Fibroblast of skin of abdomen (primary cell): ENCODE measurements around the gene CHKA.

Source experiments
- DNase-seq: peaks from one replicate; pipeline ENCODE4 v3.0.0-alpha.2; 2013

Gene CHKA

DNA sequence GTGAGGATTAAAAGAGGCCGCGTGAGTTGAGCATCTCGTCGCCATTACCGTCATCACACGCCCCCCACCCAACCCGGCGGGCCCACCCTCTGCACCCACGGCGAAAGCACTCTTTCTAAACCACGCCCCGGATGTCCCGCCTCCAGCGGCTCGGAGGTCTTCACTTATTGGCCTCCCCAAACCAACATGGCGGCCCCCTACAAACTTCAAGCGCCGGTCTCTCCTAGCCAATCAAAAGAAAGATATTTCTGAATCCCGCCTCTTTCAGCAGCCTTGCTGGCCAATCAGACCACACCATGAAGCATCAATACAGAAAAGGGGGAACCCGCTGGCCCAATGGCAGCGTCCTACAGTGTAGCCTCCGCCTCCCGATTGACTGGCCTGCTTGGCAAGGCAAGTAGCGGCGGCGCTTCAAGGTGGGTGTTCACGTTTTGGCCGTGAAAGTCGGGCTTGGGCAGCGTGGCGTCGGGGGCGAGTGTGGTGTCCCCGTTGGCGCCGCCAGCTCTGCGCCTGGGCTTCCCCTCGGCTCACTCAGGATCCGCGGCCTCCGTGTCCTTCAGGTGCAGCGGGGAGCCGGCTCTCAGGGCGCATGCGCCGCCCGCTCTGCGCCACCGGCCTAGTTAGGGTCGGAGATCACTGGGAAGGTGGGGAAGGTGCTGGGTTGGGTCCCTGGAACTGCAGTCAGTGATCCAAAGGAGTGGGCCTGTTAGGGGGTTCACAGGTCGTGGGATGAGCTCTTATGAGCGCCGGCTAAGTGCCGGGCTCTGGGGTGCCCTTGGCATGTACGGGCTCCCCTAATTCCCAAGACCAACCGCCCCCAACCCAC lies 90.7 kb downstream of the CHKA start, which contains the start of gene NDUFS8:
Gene NDUFS8, plus strand, starts transcription at position 364 of the 826 bp plus-strand sequence. CDS start 1,471 bp downstream, outside the sequence.
- peak; percentile 99 for DNase-seq

DNA sequence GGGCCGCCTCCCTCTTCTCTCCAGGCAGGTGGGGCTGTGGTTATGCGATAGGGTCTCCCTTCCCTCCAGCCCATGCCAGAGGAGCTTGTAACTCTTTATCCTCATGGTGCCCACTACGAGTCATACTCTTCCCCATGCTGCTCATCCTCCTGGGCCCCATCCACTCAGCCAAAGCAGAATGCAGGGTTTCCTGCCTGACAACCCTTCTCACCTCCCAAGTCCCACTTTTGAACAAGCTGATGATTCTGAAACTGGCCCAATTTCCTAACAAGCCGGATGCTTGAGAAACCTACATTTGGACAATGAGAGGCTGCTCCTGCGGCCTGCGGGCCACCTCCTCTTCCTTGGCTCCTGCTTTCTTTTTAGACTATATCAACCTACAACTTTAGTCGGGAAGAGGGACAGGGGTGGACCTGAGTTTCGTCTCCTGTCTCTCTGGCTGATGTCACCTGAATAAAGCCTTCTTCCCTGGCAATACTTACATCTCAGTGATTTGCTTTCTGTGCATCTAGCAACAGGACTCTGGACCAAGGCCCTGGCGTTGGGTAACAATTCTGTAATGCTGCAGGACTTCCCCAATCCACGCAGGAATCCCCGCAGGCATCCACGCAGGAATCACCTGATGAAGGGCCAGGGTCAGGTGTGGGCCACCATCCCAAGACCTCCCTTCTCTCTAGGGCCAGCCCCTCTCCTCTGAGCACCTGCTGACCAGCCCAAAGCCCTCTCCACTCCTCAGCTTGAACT lies 92.2 kb downstream of the CHKA start:
- DNase-seq = peak; percentile 46

DNA sequence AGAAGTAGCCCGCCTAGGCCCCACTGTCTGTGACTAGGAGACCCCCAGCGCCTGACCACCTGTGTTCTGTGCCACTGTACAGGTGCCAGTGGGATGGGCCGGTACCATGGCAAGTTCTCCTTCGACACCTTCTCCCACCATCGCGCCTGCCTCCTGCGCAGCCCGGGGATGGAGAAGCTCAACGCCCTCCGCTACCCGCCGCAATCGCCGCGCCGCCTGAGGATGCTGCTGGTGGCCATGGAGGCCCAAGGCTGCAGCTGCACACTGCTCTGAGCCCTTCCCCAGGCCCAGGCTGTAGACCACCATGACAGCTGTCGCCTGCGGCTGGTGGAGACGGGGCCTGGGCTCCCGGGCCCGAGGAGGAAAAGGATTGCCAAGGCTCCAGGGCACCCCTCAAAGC lies 93.5 kb downstream of the CHKA start:
- no peak for DNase-seq

DNA sequence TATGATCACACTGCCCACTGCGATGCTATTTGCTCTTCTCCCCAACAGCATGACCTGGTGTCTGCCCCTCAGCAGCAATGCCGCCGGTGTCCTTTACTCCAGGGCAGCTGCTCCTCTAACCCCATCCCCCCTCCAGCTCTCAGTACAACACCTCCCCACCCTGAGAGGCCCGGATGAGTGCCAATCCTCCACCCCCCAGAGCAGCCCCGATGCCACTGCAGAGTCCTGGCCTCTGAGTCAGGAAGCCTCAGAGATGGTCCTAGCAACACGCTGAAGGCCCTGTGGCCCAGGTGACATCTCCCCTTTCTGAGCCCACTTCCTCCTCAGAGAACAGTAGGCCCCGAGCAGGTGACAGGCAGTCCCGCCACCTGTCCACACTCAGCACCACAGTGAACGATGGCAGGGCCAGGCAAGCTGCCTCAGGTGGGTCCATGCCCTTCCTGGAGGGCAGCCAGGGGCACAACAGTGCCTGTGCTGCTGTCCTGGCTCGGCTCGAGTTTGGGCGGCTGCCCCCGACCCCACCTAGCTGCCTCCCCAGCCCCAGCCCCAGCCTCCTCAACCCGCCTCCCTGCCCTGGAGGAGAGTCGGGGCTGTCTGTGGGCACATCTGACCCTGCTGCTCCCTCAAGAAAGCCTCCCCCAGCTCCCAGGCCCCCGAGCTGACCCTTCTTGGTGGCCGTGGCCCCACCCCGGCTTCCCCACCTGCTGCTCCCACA lies 94.6 kb downstream of the CHKA start:
- no peak for DNase-seq

DNA sequence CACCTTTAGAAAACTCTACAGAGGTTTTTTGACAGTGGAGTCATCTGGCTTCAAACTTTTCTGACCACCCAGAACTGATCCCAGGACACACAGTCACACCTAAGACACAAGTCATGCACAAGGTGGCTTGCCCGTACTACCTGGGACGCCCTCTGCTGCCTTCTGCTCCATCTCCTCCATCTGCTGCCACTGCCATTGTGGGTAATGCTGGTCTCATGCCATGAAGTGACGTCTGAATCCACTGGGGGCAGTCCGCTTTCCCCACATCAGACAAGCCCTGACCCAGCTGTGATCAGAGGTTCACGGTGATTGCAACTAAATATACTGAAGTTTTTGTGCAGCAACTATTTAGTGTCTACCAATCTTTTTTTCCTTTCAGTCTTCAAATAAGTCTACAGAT lies 96.1 kb downstream of the CHKA start:
- no peak for DNase-seq

DNA sequence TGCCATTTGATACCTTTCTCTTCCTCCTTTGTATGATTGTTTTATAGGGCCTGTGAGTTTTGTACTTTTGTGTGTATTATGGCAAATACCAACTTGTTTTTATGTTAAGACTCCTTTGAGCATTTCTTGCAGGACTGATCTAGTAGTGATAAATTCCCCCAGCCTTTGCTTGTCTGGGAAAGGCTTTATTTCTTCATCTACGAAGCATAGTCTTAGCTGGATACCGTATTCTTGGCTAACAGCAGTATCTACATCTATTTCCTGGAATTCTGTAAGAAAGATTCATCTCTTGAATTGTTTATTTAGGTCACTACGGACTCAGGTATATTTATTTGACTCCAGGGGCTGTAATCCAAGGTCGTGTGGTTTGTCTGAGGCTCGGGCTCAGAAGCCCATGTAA lies 96.7 kb downstream of the CHKA start:
- no peak for DNase-seq

DNA sequence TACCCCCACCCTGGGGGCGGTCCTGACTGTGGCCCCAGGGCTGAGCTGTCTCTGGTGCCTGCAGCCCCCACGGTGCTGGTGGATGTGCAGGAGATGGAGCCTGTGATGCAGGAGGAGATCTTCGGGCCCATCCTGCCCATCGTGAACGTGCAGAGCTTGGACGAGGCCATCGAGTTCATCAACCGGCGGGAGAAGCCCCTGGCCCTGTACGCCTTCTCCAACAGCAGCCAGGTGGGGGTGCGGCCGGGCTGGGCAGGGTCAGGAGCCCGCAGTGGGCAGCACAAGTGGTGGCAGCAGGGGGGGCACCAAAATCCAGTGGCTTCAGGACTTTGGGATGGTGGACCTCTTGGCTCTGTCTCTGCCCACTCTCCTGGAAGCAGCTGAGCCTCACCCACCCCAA lies 98.7 kb downstream of the CHKA start:
- DNase-seq = no peak

DNA sequence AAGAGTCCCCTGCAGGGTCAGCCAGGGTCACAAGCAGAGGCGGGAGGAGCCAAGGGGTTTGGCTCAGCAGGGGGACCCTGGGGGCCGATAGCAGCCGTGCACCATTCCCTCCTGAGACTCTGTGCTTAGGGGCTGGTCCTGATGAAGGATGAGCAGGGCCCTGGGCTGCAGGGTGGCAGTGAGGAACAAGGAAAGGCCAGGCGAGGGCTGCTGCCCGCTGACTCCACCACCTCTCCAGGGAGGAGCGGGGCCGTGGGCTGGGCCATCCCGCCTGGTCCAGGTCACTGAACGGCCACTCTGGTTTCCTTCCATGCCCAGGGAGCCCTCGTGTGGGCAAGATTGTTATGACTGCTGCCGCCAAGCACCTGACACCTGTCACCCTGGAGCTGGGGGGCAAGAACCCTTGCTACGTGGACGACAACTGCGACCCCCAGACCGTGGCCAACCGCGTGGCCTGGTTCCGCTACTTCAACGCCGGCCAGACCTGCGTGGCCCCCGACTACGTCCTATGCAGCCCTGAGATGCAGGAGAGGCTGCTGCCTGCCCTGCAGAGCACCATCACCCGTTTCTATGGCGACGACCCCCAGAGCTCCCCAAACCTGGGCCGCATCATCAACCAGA lies 99.9 kb downstream of the CHKA start:
- DNase-seq = no peak

DNA sequence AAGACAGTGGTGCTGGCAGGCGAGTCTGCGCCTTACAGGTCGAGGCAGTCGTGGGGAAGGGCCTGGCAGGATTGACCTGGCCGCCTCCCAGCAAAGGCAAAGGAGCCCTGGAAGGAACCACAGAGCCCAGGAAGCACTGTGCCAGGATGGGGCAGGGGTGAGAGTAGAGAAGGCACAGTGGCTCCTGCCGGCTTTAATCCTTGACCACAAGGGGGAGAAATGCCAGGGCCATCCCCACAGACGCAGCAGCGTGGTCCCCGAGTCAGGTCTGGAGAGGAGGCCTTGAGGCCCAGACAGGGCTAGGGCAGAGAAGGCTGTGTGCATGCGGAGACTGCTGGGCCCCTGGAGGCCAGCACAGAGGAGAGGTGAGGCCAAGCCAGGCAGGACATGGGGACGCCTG lies 100.6 kb downstream of the CHKA start:
- DNase-seq = no peak

DNA sequence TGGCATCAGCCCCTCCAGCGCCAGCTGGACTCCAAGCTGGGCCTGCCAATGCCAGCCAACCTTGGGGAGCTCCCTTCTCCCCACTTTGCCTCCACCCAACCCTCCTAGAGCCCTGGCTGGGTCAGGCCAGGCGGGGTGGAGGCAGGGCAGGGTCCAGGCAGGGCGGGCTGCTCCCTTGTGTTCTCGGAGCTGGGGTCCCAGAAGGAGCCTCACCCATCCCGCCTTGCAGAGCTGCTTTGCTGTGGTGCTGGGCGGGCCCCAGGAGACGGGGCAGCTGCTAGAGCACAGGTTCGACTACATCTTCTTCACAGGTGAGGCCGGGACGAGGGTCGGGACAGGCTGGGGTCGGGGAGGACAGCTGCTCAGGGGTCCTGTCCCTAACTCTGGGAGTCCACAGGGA lies 101.7 kb downstream of the CHKA start:
- no peak for DNase-seq

DNA sequence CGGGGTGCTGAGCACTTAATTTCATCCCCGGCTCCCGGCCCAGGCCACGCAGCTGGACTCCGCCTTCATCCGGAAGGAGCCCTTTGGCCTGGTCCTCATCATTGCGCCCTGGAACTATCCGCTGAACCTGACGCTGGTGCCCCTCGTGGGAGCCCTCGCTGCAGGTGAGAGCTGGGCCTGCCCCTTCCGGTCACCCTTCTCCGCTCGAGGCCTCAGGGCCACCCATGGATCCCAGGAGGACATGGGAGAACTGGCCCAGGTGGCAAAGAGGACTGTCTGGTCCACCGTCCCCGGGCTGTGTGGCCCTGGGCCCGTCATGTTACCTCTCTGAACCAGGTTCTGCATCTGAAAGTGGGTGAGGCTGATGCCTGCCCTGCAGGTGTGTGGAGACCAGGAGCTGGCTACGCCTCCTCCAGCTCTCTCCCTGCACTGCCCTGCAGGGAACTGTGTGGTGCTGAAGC lies 102.4 kb downstream of the CHKA start:
- no peak for DNase-seq

DNA sequence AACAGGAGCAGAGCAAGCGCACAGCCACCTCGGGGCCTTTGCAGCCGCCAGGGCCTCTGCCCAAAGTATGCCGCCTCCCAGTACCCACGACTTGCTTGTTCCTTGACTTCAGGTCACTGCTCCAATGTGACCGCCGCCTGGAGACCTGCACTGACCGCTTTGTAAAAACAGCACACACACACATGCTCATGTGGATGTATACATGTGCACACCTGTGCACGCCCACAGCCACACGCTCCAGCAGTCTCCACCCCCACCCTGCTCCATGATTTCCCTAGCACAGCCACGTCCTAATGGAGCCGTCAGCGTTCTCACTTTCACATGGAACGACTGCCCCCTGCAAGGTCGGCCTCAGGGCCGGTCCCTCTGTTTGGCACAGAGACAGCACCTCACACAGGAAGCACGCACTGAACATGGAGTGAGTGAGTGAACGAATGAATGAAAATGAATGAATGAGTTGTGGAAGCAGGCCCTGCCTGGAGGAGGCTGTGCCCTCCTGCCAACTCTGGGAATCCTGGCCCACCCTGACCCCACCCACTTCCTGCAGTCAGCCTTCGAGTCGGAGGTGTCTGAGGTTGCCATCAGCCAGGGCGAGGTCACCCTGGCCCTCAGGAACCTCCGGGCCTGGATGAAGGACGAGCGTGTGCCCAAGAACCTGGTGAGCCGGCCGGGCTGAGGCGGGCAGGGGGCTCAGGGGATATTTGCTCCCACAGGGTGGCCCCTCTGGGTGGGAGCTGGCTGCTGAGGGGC lies 103.0 kb downstream of the CHKA start:
- no peak for DNase-seq

DNA sequence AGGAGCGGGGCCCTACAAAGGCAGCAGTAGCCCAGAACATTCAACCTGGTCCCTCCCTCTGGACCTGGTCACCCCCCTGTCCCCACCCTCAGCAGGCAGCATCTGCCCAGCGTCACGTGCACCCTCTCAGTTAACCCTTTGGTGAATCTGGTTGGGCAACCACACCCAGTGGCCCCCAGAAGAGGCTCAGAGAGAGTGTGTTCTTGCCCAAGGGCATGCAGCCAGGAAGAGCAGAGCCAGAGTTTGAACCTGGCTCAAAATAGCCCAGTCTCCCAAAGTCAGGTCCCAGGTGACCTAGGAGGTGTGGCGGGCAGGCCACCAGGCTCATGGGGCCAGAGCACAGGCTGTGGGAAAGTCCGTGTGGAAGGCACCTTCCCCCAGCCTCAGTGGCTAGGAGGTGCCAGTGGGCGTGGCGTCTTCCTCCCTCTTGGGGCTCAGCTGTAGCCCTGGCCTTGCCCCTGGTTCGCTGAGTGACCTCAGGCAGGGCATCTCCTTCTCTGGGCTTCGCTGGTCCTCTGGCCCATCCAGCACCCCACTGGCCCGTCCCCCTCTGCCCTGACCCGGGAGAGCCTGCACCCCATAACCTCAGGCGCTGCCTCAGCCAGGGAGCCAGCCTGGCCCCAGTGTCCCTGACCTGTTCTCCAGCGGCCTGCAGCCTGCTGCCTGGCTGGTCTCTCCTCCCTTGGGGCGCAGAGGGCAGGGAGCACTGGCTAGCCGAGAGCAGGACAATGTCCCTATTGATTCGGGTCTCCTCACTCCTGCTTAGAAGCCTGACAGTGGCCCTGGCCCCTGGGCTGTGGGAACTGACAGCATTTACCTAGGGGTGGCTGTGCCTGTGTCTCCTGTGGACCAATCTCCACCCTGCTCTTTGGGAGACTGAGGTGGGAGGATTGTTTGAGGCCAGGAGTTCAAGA lies 104.0 kb downstream of the CHKA start:
- no peak for DNase-seq

DNA sequence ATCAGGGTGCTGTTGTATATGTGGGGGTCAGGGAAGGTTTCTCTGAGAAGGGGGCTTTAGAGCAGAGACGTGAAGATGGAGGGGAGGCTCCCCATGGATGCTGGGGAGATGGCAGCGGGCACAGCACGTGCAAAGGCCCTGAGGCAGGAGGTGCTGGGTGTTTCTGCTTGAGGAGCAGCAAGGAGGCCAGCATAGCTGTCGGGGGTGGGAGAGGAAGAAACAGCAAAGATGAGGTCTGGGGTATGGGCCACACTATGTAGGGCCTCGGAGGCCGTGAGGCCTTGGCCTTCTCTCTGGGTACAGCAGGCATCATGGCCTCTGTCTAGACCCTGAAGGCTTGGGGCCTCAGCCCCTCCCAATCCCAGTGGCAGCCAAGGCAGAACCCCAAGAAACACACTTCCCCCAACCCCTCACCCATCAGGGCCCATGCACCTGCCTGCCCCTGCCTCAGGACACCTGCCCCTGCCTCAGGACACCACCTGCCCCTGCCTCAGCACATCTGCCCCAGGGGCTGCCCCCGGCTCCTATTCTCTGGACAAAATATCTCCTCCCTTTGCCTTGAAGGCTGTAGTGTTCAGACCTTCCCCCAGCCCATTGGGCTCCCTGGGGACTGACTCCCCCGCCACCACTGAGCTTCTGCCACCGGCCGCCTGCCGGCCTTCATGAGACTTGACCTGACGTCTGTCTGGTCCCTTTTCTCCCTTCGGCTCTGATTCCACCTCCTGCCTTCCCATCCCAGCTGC lies 104.9 kb downstream of the CHKA start:
- no peak for DNase-seq

DNA sequence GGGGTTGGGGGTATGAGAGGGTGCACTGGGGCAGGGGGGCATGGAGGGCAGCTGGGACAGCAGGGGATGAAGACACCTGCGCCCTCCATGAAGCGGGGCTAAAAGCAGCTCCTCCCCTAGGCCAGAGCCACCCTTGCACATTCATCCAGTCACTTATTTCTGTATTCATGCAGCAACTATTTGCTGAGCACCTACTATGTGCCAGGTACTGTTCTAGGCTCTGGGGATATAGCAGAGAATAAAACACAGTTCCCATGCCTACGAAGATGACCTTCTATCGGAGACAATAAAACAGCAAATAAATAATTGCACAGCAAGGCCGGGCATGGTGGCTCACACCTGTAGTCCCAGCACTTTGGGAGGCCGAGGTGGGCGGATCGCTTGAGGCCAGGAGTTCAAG lies 105.7 kb downstream of the CHKA start:
- DNase-seq = no peak

DNA sequence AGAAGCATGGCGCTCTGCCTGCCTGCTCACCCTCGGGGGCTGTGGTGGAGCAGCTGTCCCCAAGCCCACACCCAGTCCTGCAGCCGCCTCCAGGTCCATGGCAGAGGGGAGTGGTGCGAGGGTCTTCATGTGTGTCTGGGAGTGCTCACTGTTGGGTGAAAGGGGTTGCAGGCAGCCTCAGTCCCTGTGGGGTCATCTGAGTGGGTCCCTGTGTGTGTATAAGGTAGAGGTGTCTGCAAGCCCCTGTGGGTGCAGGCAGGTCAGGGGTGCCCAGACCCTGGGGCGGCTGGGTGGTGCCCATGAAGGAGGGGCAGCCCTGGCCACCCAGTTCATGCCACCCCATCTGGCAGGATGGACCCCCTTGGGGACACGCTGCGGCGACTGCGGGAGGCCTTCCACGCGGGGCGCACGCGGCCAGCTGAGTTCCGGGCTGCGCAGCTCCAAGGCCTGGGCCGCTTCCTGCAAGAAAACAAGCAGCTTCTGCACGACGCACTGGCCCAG lies 106.2 kb downstream of the CHKA start:
- no peak for DNase-seq

DNA sequence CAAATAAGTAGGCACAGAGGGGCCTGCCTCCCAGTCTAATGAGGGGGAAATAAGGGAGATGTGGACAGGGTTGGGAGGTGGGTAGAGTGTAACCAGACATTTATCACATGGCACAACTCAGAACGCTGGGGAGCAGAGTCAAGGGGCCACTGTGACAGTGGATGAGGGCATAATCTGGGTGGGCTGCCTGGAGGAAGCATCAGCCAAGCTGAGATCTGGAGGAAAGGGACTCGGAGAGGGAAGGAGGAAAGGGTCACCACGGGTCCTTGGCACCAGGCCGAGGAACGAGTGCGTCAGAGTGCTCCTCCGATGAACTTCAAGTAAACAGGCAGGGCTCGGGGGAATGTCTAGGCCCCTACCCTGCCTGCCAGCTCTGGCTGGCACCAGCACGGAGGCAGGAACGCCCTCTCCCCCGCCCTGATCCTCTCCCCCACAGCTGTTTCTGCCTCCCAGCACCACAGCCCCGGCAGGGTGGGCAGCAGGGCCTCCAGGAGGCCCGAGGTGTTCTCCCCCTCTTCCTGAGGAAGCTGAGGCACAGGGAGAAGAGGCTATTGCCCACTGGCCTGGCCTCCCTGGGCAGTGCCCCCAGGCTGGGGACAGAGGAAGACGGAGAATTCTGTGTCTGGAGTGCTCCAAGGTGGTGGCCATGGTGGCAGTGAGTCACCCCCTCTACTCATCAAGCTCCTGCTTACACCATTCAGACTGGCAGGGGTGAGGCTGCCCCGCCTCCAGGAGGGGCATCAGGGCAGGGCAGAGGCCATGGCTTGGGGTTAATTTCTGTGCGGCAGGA lies 106.8 kb downstream of the CHKA start:
- DNase-seq = peak; percentile 44

DNA sequence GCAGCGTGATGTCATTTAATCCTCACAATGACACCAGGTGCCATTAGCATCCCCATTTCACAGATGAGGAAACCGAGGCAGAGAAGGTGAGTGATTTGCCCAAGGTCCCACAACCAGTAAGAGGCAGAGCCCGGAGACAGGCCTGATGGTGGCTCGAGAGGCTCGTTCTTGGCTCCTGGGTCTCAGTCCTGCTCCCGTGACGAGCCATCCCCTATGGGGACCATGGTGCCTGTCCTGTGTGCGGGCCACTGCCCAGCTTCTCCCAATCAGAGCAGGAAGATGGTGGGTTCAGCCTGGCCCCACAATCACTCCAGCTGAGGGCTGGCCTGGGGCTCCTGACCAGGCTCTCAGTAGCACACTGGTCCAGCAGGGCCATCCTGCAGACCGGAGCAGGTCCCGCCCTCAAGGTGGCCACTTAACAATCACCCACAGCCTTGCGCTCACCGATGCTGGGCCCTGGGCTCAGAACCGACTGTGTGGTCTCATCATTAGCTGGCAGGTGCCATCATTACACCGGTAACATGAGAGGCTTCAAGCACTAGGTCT lies 107.5 kb downstream of the CHKA start:
- DNase-seq = no peak
